ENCODE measurements around the gene ATP6V0B. TPM values are rescaled to one million over a fixed set of nuclear protein-coding genes. Genes with fewer than 3 reads are reported as not detected.
A peak's percentile ranks its signal among the peaks of the same experiment; 100 is the strongest.

Gene ATP6V0B
- total RNA-seq, 2 donors from 2014 or later = 73.5 to 103 TPM

GRCh38 chr1:44024031-44024902 is 49.5 kb downstream of the ATP6V0B start:
- Histone ChIP-seq H3K36me3 (replicated peaks in 1 of 2; ENCODE audit: insufficient read depth in 1 of 2, low read depth in 2 of 2) (no peaks in the 10 kb centered on the region), H3K4me1 (peaks cover 5% of the 10 kb centered on the region), H3K27ac (no peak overlapping the region), H3K4me3 (no peak overlapping the region), H3K9me3 (no peaks in the 10 kb centered on the region), H3K27me3 (no peaks in the 10 kb centered on the region)
- intact Hi-C loops (cut with DNase I) = no loop called here
- ATAC-seq = no peak
- TF ChIP-seq POLR2A (IDR thresholded peaks at IDR 0.05) = no peak
- no peak for TF ChIP-seq CTCF (IDR thresholded peaks at IDR 0.05)
- 88 to 89% methylated on average over 6 to 14 of the region's 14 CpGs for WGBS, 2 donors
- peak in 1 of 4 donors; percentile 5 for DNase-seq

DNA sequence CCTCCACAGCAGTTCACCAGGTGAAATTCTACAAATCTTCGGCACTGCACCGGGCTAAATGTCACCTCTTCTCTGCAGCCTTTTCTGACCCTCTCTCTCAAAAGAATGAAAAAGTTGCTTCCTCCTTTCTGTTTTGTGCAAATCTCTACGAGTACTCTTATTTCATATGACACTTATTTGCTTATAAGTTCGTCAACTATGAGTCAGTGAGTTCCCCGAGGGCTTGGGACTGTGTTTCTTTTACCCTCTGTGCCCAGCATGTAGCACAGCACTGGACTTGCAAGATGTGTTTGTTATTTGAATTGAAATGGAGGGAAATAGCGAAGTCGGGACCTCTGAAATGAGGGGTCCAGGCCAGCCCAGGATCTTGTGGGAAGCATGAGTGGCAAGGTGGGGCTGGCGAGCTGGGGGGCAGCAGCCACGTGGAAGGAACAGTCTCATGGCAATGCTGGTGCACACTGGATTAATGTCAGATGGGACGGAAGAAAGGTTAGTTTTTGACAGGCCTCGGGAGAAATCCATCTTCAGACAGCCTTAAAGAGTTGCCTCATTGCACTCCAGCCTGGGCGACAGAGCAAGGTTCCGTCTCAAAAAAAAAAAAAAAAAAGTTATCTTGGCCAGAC is 50.3 kb downstream of the ATP6V0B start:
- Histone ChIP-seq H3K27ac (no peak overlapping the region), H3K4me3 (no peak overlapping the region), H3K9me3 (no peaks in the 10 kb centered on the region), H3K4me1 (peaks cover 9% of the 10 kb centered on the region), H3K36me3 (replicated peaks in 1 of 2; ENCODE audit: insufficient read depth in 1 of 2, low read depth in 2 of 2) (no peaks in the 10 kb centered on the region), H3K27me3 (no peaks in the 10 kb centered on the region)
- ATAC-seq (no peak), DNase-seq (peak in 1 of 4 donors; percentile 1)
- 83 to 88% methylated on average over 12 to 13 of the region's 13 CpGs for WGBS, 2 donors
- TF ChIP-seq POLR2A (IDR thresholded peaks at IDR 0.05) (no peak), CTCF (IDR thresholded peaks at IDR 0.05) (no peak)
- intact Hi-C loops (cut with DNase I) = no loop called here

DNA sequence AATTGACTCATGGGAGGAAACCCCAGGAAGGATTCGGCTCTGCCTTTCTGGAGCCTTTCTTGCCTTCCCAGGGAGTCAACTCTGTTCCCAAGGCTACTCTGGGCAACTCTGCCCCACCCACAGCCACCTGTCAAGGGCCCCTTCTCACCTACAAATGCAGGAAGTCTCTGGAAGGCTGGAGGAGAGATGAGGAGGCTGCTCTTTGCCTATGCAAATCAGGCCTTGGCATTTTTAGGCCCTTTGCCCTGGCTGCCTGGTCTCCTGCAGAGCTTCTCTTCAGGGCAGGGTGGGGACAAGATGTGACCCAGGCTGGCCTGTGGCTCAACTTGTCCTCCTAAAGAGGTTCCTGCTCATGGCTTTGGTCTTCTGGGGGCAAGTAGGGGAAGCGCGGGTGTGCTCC is 51.1 kb downstream of the ATP6V0B start:
- Histone ChIP-seq H3K36me3 (replicated peaks in 1 of 2; ENCODE audit: insufficient read depth in 1 of 2, low read depth in 2 of 2) (no peaks in the 10 kb centered on the region), H3K27ac (no peak overlapping the region), H3K27me3 (no peaks in the 10 kb centered on the region), H3K9me3 (no peaks in the 10 kb centered on the region), H3K4me3 (no peak overlapping the region), H3K4me1 (peaks cover 9% of the 10 kb centered on the region)
- DNase-seq = peak in 1 of 4 donors; percentile 8
- intact Hi-C loops (cut with DNase I) = no loop called here
- TF ChIP-seq CTCF (IDR thresholded peaks at IDR 0.05) (no peak), POLR2A (IDR thresholded peaks at IDR 0.05) (no peak)
- ATAC-seq = no peak
- WGBS, 2 donors = 75 to 85% methylated on average over 3 of the region's 3 CpGs

- H3K4me3 ChIP-seq = no peak overlapping the region
- WGBS, 2 donors = 88% methylated on average over 3 of the region's 3 CpGs
These were observed 52.6 kb downstream of the ATP6V0B start for GRCh38 chr1:44027320-44027719.

More at GRCh38 chr1:44027320-44027719, 52.6 kb downstream of the ATP6V0B start:
- no peak for ATAC-seq
- Histone ChIP-seq H3K9me3 (no peaks in the 10 kb centered on the region), H3K4me1 (peaks cover 19% of the 10 kb centered on the region), H3K27me3 (no peaks in the 10 kb centered on the region), H3K36me3 (replicated peaks in 1 of 2; ENCODE audit: insufficient read depth in 1 of 2, low read depth in 2 of 2) (no peaks in the 10 kb centered on the region), H3K27ac (no peak overlapping the region)
- DNase-seq = no peak
- no peak for TF ChIP-seq POLR2A (IDR thresholded peaks at IDR 0.05)
- TF ChIP-seq CTCF (IDR thresholded peaks at IDR 0.05) = no peak
- intact Hi-C loops (cut with DNase I) = no loop called here

Other genes with a start within 250 kb of the ATP6V0B start
- gene ARTN, start 41.2 kb upstream of the ATP6V0B start, total RNA-seq = 10 to 100 TPM in 1 of 2 donors, 1 to 10 TPM in 1; 1.3 to 12.5 TPM
- gene IPO13, start 28.0 kb upstream of the ATP6V0B start, total RNA-seq = 10 to 100 TPM; 10.4 to 29.3 TPM
- gene DPH2, start 5.0 kb upstream of the ATP6V0B start, total RNA-seq = 10 to 100 TPM; 25.4 to 35.3 TPM
- 10 to 100 TPM; 18.2 to 29.3 TPM for gene B4GALT2, start 4.2 kb downstream of the ATP6V0B start, total RNA-seq
- 10 to 100 TPM in 1 of 2 donors, 1 to 10 TPM in 1; 6.7 to 21.1 TPM for gene CCDC24, start 16.6 kb downstream of the ATP6V0B start, total RNA-seq
- gene SLC6A9, start 56.5 kb downstream of the ATP6V0B start, total RNA-seq = 1 to 10 TPM; 2.3 to 4.6 TPM
- not detected for gene KLF17, start 143.9 kb downstream of the ATP6V0B start, total RNA-seq
- not detected for gene KLF18, start 166.7 kb downstream of the ATP6V0B start, total RNA-seq
- gene DMAP1, start 238.5 kb downstream of the ATP6V0B start, total RNA-seq = 10 to 100 TPM; 39.2 to 93.3 TPM

Measured in body of pancreas (tissue), 4 donors.